Mucosa of descending colon (tissue), 3 donors: ENCODE measurements around the gene WFDC1. TPM values are rescaled to one million over a fixed set of nuclear protein-coding genes. Genes with fewer than 3 reads are reported as not detected.
A peak's percentile ranks its signal among the peaks of the same experiment; 100 is the strongest.

Experiments
- ATAC-seq: fragments of 200-7000 bp; cut with Tn5 transposase; one replicate; pipeline ENCODE4 v1.9.1; 2020; ENCODE audit warnings: mild to moderate bottlenecking, moderate library complexity
- DNase-seq, 3 donors: peaks; one replicate each; pipeline ENCODE4 v3.0.0-alpha.2; 2020
- H3K36me3 ChIP-seq: fragments of 200-600 bp; one replicate; pipeline ENCODE4 v1.8.0; 2021; ENCODE audit warnings: low read depth, mild to moderate bottlenecking
- H3K4me1 ChIP-seq: fragments of 200-600 bp; one replicate; pipeline ENCODE4 v1.8.0; 2021; ENCODE audit warnings: low read depth, mild to moderate bottlenecking
- H3K4me3 ChIP-seq: fragments of 200-600 bp; one replicate; pipeline ENCODE4 v1.8.0; 2021; ENCODE audit warnings: mild to moderate bottlenecking
- H3K9me3 ChIP-seq: fragments of 200-600 bp; one replicate; pipeline ENCODE4 v1.8.0; 2021; ENCODE audit warnings: mild to moderate bottlenecking
- intact Hi-C, 2 donors: fragments of 100-400 bp; cut with DNase I in 1 of 2; cut with micrococcal nuclease in 1 of 2; formaldehyde crosslinking; loops; one replicate each; pipeline versions ENCODE4 v1.11.0 to v1.11.1; 2022; cut with DNase I, micrococcal nuclease
- total RNA-seq, 3 donors: library from RNA; stranded (reverse); fragmentation: NEBNext Ultra II Directional in 2 of 3; extraction: Animal tissue kit (Norgen Biotek cat#: 25700) in 2 of 3; gene quantifications; one replicate each; pipeline versions ENCODE4 v1.2.1 to v1.2.4, GENCODE V29; 2021 to 2023
- TF ChIP-seq, protein P1 (sequence below): fragments of 200-600 bp; IDR thresholded peaks from one replicate; pipeline ENCODE4 v1.8.0; 2022; ENCODE audit warnings: antibody characterized with exemption, mild to moderate bottlenecking
- donor health status: DM: no; HTN: no; CAD: no; lungs with moderate emphysema.
- donor health status: DM: no; HTN: no; CAD: no.
- donor health status: DM: no; HTN: yes; CAD: no.

Gene WFDC1
- total RNA-seq, 3 donors from 2014 or later: 7.5 to 30.5 (median 10.9) TPM

DNA sequence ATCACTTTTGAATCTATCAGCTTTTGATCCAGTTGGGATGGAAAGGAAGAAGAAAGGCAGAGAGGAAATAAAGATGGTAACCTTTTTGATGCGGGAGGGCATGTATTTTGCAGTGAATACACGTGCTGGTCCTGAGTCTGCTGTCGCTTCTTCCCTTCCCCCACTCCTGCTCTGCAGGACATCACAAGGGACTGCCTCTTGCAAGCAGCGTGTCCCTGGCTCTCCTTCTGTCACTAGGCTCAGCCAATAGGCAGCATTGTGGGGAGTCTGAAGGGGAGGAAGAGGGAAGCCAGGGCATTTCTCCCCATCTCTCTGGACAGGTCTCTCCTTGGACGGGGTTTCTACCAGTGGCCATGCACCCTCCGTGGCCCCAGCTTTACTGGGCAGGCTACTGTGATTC is 15.7 kb upstream of the WFDC1 start:
- no peak for ATAC-seq
- no peaks in the 10 kb centered on the region for H3K4me1 ChIP-seq
- no peak overlapping the region for H3K4me3 ChIP-seq
- H3K36me3 ChIP-seq: no peaks in the 10 kb centered on the region
- DNase-seq: no peak
- intact Hi-C loops: loop anchor here (5.0 kb wide), 1 partner anchor 203 kb away; no protein-coding TSS in a partner anchor
- no peaks in the 10 kb centered on the region for H3K9me3 ChIP-seq
- TF ChIP-seq, protein P1, sequence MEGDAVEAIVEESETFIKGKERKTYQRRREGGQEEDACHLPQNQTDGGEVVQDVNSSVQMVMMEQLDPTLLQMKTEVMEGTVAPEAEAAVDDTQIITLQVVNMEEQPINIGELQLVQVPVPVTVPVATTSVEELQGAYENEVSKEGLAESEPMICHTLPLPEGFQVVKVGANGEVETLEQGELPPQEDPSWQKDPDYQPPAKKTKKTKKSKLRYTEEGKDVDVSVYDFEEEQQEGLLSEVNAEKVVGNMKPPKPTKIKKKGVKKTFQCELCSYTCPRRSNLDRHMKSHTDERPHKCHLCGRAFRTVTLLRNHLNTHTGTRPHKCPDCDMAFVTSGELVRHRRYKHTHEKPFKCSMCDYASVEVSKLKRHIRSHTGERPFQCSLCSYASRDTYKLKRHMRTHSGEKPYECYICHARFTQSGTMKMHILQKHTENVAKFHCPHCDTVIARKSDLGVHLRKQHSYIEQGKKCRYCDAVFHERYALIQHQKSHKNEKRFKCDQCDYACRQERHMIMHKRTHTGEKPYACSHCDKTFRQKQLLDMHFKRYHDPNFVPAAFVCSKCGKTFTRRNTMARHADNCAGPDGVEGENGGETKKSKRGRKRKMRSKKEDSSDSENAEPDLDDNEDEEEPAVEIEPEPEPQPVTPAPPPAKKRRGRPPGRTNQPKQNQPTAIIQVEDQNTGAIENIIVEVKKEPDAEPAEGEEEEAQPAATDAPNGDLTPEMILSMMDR: no peak

DNA sequence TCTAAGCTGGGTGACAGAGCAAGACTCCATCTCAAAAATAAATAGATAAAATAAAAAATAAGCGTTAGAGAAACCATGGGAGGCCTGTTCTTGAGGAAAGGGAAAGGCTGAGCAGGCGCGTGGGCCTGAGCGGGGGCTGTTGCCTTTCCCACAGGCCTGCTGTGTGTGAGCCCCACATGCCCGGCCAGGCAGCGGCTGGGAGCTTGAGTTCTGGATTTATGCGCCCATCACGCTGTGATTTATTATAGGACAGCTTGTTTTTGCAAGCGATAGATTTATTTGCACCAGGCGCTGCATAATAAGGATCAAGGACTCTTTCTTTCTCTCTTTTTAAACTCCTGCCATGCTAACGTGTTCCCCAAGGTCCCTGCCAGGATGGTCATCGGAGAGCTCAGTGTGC is 14.8 kb upstream of the WFDC1 start:
- Histone ChIP-seq H3K9me3 (no peaks in the 10 kb centered on the region), H3K4me1 (no peaks in the 10 kb centered on the region), H3K36me3 (no peaks in the 10 kb centered on the region), H3K4me3 (no peak overlapping the region)
- intact Hi-C loops: loop anchor here (5.0 kb wide), 1 partner anchor 202 kb away; no protein-coding TSS in a partner anchor
- TF ChIP-seq, protein P1: no peak
- DNase-seq (no peak), ATAC-seq (no peak)

DNA sequence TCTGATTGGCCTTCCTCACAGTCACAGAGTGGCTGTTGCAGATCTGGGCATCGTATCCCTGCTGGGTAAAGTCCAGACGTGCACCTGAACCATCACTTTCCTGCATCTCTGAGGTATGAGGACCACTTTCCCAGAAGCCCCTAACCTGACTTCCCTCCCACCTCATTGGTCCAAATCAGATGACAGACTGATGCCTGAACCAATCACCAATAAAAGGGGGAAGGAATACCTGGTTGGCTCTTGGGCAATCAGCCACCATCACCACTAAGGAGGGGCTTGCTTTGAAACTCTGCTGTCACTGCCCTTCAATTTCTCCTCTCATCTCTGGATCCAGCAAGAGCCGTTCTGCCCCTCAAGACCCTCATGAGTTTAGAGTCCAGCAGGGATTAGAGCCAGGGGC is 13.6 kb upstream of the WFDC1 start:
- intact Hi-C loops: no loop called here
- H3K36me3 ChIP-seq: no peaks in the 10 kb centered on the region
- no peak for ATAC-seq
- H3K9me3 ChIP-seq: no peaks in the 10 kb centered on the region
- TF ChIP-seq, protein P1: no peak
- DNase-seq: no peak
- no peaks in the 10 kb centered on the region for H3K4me1 ChIP-seq
- no peak overlapping the region for H3K4me3 ChIP-seq

DNA sequence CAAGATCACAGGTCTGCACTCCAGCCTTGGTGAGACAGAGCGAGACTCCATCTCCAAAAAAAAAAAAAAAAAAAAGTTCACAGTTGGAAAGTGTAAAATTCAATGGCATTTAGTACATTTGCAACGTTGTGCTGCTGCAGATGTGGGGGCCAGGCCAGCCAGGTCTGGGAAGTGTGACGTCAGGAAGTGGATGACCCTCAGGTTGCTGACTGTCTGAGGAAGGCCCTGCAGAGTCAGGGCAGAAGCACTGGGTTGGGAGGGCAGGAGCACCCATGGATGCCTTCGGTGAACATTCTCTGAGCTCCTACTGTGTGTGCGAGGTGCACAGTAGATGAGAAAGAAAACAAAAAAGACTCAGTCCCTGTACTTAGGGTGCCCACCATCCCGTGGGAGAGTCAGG is 12.1 kb upstream of the WFDC1 start:
- H3K4me1 ChIP-seq: peaks cover 8% of the 10 kb centered on the region
- TF ChIP-seq, protein P1: no peak
- ATAC-seq (no peak), DNase-seq (no peak)
- H3K9me3 ChIP-seq: no peaks in the 10 kb centered on the region
- no peak overlapping the region for H3K4me3 ChIP-seq
- intact Hi-C loops: no loop called here
- no peaks in the 10 kb centered on the region for H3K36me3 ChIP-seq

DNA sequence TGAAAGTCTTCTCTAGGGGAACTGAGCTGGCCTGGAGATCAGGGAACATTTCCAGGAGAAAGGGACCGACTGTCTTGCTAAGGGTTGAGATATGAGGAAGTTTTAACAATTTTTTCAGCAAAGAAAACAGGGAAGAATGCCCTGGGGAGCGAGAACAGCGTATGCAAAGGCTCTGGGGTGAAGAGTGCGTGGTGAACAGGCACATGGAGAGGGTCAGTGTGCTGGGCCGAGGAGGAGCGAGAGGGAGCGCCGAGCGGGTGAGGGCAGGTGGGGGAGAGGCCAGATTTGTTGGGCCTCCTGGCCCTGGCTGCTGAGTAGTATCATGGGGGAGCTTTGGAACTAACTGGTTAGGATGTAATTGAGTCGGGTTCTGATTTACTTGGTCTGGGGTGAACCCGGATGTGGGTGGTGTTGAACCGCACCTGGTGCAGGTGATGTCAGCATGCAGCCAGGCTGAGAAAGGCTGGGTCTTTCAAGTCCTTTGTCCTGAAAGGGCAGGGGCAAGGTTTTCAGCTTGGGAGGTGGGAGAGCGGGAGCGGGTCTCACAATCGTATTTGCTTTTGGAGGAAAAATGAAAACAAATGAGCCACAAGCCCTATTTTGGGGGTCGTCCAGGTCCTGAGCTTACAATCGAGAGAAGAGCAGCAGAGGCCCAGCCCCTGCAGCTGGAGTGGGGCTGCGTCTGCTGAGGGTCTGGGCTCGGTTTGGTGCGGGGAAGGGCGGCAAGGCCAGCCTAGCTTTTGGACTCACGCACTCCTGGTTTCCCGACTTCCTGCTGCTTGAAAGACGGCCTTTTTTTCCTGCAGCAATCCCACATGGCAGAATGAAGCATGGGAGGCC is 11.1 kb upstream of the WFDC1 start:
- H3K9me3 ChIP-seq: no peaks in the 10 kb centered on the region
- peaks cover 8% of the 10 kb centered on the region for H3K4me1 ChIP-seq
- TF ChIP-seq, protein P1: no peak
- no peaks in the 10 kb centered on the region for H3K36me3 ChIP-seq
- DNase-seq (no peak), ATAC-seq (peak; percentile 50)
- H3K4me3 ChIP-seq: no peak overlapping the region
- intact Hi-C loops: no loop called here
